GM12874 (cell line): Measurements from ENCODE around the gene SCMH1.

Experiments
- CTCF ChIP-seq: IDR thresholded peaks from 2 replicates; pipeline ENCODE4 v1.5.1; 2011; ENCODE audit warnings: low read depth, mild to moderate bottlenecking, control low read depth, low read length, moderate library complexity; ENCODE audit not compliant: insufficient read depth

SCMH1 gene

GRCh38 chr1:40998668-40999067 lies 243.4 kb downstream of the SCMH1 start:
- TF ChIP-seq CTCF: no peak

- TF ChIP-seq CTCF: no peak
Measured at GRCh38 chr1:40997096-40997495, 245.0 kb downstream of the SCMH1 start.

- no peak for TF ChIP-seq CTCF
Measured at GRCh38 chr1:40989066-40989465, 253.0 kb downstream of the SCMH1 start.

- no peak for TF ChIP-seq CTCF
Measured at GRCh38 chr1:40988280-40988679, 253.8 kb downstream of the SCMH1 start.

GRCh38 chr1:40987439-40988276 lies 254.4 kb downstream of the SCMH1 start:
- no peak for TF ChIP-seq CTCF

- no peak for TF ChIP-seq CTCF
Measured at GRCh38 chr1:40986956-40987355, 255.2 kb downstream of the SCMH1 start.

GRCh38 chr1:40986328-40986783 lies 255.8 kb downstream of the SCMH1 start:
- TF ChIP-seq CTCF: no peak
